Caco-2 (cell line): ENCODE data around the gene GADD45G. TPM values are rescaled to one million over a fixed set of nuclear protein-coding genes. Genes with fewer than 3 reads are reported as not detected.

Experiments used
- BruUV-seq: library from RNA; stranded (reverse); fragments of 400-500 nt; replicated peaks from 2 replicates; lab custom pipeline; 2021; lab: Mats Ljungman, UMichigan
- CTCF ChIA-PET: fragments of 300-600 bp; sonication (Branson Sonifier 250); formaldehyde crosslinking; loops from one replicate; lab custom pipeline; 2022; ENCODE audit warnings: antibody characterized with exemption; lab: Charles Lee
- POLR2A ChIA-PET: fragments of 300-600 bp; sonication (Branson Sonifier 250); formaldehyde crosslinking; loops from one replicate; lab custom pipeline; 2022; ENCODE audit warnings: antibody characterized with exemption; lab: Charles Lee
- DNase-seq, 2 experiments: peaks; one replicate each; pipeline versions ENCODE4 v3.0.0 to v3.0.0-alpha.2; 2020 to 2022
- H3K27me3 ChIP-seq: replicated peaks from 2 replicates; pipeline ENCODE4 v1.6.0; 2011; ENCODE audit warnings: low read length; ENCODE audit not compliant: control insufficient read depth, insufficient read depth
- H3K36me3 ChIP-seq: 2 replicates; pipeline ENCODE4 v1.5.1; 2011; ENCODE audit warnings: low read length; ENCODE audit not compliant: control insufficient read depth, insufficient read depth
- H3K4me1 ChIP-seq: fragments of 250-450 bp; sonication (Bioruptor Pico); 2 replicates; pipeline ENCODE4 v1.5.1; 2020; ENCODE audit warnings: mild to moderate bottlenecking
- H3K4me3 ChIP-seq: 2 replicates; pipeline ENCODE4 v1.5.1; 2011; ENCODE audit warnings: low read depth, mild to moderate bottlenecking, control low read depth, low read length
- H3K9me3 ChIP-seq: fragments of 250-450 bp; sonication (Bioruptor Pico); 2 replicates; pipeline ENCODE4 v1.5.1; 2020; ENCODE audit warnings: mild to moderate bottlenecking, moderate library complexity
- H3K27ac Mint-ChIP-seq: one replicate; pipeline ENCODE4 v1.8.0; 2022; ENCODE audit warnings: mixed read lengths; ENCODE audit not compliant: unreplicated experiment
- H3K27me3 Mint-ChIP-seq: one replicate; pipeline ENCODE4 v1.8.0; 2022; ENCODE audit warnings: mixed read lengths; ENCODE audit not compliant: insufficient read depth, unreplicated experiment
- H3K36me3 Mint-ChIP-seq: one replicate; pipeline ENCODE4 v1.8.0; 2022; ENCODE audit warnings: mild to moderate bottlenecking, mixed read lengths; ENCODE audit not compliant: insufficient read depth, unreplicated experiment
- H3K4me1 Mint-ChIP-seq: one replicate; pipeline ENCODE4 v1.8.0; 2022; ENCODE audit warnings: low read depth, mixed read lengths; ENCODE audit not compliant: unreplicated experiment
- H3K4me3 Mint-ChIP-seq: one replicate; pipeline ENCODE4 v1.8.0; 2022; ENCODE audit warnings: mild to moderate bottlenecking, moderate library complexity, mixed read lengths; ENCODE audit not compliant: unreplicated experiment
- H3K9me3 Mint-ChIP-seq: one replicate; pipeline ENCODE4 v1.8.0; 2022; ENCODE audit warnings: mixed read lengths; ENCODE audit not compliant: unreplicated experiment
- intact Hi-C: fragments of 100-400 bp; cut with micrococcal nuclease; formaldehyde crosslinking; loops from one replicate; pipeline ENCODE4 v1.10.0; 2022; ENCODE audit not compliant: unreplicated experiment
- total RNA-seq: library from RNA; stranded (reverse); gene quantifications from 2 replicates; pipeline ENCODE4 v1.2.3, GENCODE V29; 2022
- TF ChIP-seq, protein P1 (sequence below), 2 experiments: fragments of 200-600 bp in 1 of 2; IDR thresholded peaks; 1 replicate in 1 of 2; 2 replicates in 1 of 2; pipeline versions ENCODE4 v1.5.1 to v1.8.0; 2011 to 2022; ENCODE audit warnings: antibody characterized with exemption in 1 of 2, control low read depth in 1 of 2, inconsistent platforms in 1 of 2, low read depth in 1 of 2, low read length in 1 of 2, mild to moderate bottlenecking in 1 of 2, moderate library complexity in 1 of 2; ENCODE audit not compliant: insufficient read depth in 1 of 2, severe bottlenecking in 1 of 2, unreplicated experiment in 1 of 2

GADD45G gene
- total RNA-seq, 1 experiment from 2014 or later, result 3.7 TPM

DNA sequence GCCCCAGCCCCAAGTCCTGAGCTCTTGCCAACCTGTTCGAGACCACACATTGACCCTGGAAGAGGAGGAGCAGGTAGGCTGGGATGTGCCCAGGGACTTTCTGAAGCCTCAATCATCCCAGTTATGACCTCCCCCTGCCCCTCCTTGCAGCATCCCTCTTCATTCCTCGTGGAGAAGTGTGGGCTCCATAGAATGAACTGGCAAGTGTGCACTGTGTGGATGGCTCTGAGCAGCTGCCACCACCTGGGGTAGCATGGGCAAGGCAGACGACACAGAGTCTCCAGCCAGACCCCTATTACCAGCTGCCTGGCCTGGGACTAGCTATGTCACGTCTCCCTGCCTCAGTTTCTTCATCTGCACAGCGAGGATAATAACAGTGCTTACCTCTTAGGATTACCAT, 33.5 kb downstream of the GADD45G start:
- H3K27ac Mint-ChIP-seq, result no peak overlapping the region
- intact Hi-C loops, result no loop called here
- Histone ChIP-seq H3K36me3 (no peaks in the 10 kb centered on the region), H3K9me3 (no peaks in the 10 kb centered on the region), H3K4me3 (no peak overlapping the region), H3K27me3 (no peaks in the 10 kb centered on the region), H3K4me1 (no peaks in the 10 kb centered on the region)
- no peaks in the 10 kb centered on the region for H3K4me1 Mint-ChIP-seq
- H3K36me3 Mint-ChIP-seq, result no peaks in the 10 kb centered on the region
- ChIA-PET POLR2A (no interaction called here), CTCF (no interaction called here)
- DNase-seq, result no peak
- no TSS peak for BruUV-seq
- TF ChIP-seq, protein P1, sequence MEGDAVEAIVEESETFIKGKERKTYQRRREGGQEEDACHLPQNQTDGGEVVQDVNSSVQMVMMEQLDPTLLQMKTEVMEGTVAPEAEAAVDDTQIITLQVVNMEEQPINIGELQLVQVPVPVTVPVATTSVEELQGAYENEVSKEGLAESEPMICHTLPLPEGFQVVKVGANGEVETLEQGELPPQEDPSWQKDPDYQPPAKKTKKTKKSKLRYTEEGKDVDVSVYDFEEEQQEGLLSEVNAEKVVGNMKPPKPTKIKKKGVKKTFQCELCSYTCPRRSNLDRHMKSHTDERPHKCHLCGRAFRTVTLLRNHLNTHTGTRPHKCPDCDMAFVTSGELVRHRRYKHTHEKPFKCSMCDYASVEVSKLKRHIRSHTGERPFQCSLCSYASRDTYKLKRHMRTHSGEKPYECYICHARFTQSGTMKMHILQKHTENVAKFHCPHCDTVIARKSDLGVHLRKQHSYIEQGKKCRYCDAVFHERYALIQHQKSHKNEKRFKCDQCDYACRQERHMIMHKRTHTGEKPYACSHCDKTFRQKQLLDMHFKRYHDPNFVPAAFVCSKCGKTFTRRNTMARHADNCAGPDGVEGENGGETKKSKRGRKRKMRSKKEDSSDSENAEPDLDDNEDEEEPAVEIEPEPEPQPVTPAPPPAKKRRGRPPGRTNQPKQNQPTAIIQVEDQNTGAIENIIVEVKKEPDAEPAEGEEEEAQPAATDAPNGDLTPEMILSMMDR (IDR thresholded peaks at IDR 0.05; ENCODE audit: insufficient read depth in 1 of 2, low read depth in 1 of 2, low read length in 1 of 2, severe bottlenecking in 1 of 2, unreplicated experiment in 1 of 2), result no peak
- H3K27me3 Mint-ChIP-seq, result no peaks in the 10 kb centered on the region
- no peak overlapping the region for H3K4me3 Mint-ChIP-seq
- H3K9me3 Mint-ChIP-seq, result no peaks in the 10 kb centered on the region

DNA sequence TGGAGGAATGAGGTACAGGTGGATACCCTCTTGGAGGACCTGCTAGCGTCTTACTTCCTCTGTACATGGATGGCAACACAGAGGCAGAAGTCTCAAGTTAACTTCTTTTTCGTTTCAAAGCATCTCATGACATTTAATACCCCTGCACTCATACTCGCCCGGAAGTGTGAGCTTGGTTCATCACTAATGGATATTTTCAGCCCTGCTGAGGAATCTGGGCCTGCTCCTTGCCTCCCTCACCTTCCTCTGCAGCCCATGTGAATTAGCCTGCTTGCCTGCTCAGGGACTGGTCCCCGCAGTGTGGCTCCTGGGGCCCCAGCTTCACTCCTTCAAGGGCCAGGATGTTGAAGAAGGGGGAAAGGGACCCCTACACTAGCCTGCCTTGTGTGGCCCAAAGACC, 34.1 kb downstream of the GADD45G start:
- Histone ChIP-seq H3K27me3 (no peaks in the 10 kb centered on the region), H3K36me3 (no peaks in the 10 kb centered on the region), H3K4me1 (no peaks in the 10 kb centered on the region), H3K4me3 (no peak overlapping the region), H3K9me3 (no peaks in the 10 kb centered on the region)
- no TSS peak for BruUV-seq
- H3K9me3 Mint-ChIP-seq, result no peaks in the 10 kb centered on the region
- intact Hi-C loops, result no loop called here
- H3K27me3 Mint-ChIP-seq, result no peaks in the 10 kb centered on the region
- H3K4me1 Mint-ChIP-seq, result no peaks in the 10 kb centered on the region
- no peak overlapping the region for H3K4me3 Mint-ChIP-seq
- ChIA-PET CTCF (no interaction called here), POLR2A (no interaction called here)
- TF ChIP-seq, protein P1 (IDR thresholded peaks at IDR 0.05; ENCODE audit: insufficient read depth in 1 of 2, low read depth in 1 of 2, low read length in 1 of 2, severe bottlenecking in 1 of 2, unreplicated experiment in 1 of 2), result no peak
- no peaks in the 10 kb centered on the region for H3K36me3 Mint-ChIP-seq
- no peak for DNase-seq
- no peak overlapping the region for H3K27ac Mint-ChIP-seq

DNA sequence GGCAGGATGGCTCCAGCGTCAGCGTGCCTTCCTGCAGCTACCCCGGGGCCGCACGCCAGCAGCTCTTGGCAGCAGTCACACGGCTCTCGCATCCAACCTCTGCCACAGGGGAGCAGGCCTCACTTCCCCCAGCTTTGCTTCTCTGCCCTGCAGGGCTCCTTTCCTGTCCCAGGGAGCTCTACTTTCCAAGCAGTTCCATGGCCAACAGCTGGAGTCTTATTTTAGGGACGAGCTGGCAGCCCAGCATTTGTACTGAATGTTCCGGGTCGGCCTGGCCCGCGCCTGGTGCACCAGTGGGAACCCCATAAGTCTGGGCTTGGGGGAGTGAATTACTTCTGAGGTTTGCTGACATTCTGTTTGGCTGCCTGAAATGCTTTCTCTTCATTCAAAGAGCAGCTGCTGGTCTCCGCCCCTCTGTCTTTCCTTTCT, 34.6 kb downstream of the GADD45G start:
- no peak for DNase-seq
- Mint-ChIP-seq H3K9me3 (no peaks in the 10 kb centered on the region), H3K4me1 (no peaks in the 10 kb centered on the region), H3K36me3 (no peaks in the 10 kb centered on the region), H3K27me3 (no peaks in the 10 kb centered on the region), H3K27ac (no peak overlapping the region), H3K4me3 (no peak overlapping the region)
- H3K4me3 ChIP-seq, result no peak overlapping the region
- TF ChIP-seq, protein P1 (IDR thresholded peaks at IDR 0.05; ENCODE audit: insufficient read depth in 1 of 2, low read depth in 1 of 2, low read length in 1 of 2, severe bottlenecking in 1 of 2, unreplicated experiment in 1 of 2), result no peak
- H3K4me1 ChIP-seq, result no peaks in the 10 kb centered on the region
- H3K27me3 ChIP-seq, result no peaks in the 10 kb centered on the region
- ChIA-PET POLR2A (no interaction called here), CTCF (no interaction called here)
- H3K9me3 ChIP-seq, result no peaks in the 10 kb centered on the region
- no TSS peak for BruUV-seq
- intact Hi-C loops, result no loop called here
- H3K36me3 ChIP-seq, result no peaks in the 10 kb centered on the region
